Sigmoid colon (tissue), 4 donors: ENCODE results near the gene CRY2.

Experiments
- CTCF ChIP-seq, 4 experiments: fragments of 450-650 bp in 3 of 4; fragments of 200-600 bp in 1 of 4; IDR thresholded peaks; one replicate each; pipeline ENCODE4 v1.5.1; 2016 to 2019; ENCODE audit warnings: antibody characterized with exemption in 4 of 4, mild to moderate bottlenecking in 3 of 4, moderate library complexity in 2 of 4
- POLR2AphosphoS5 ChIP-seq, 4 donors: sonication (generic); formaldehyde crosslinking; IDR thresholded peaks; one replicate each; pipeline ENCODE4 v1.6.1; 2017; ENCODE audit warnings: antibody characterized with exemption in 4 of 4

- no peak for TF ChIP-seq CTCF (IDR thresholded peaks at IDR 0.05)
- no peak for TF ChIP-seq POLR2AphosphoS5 (IDR thresholded peaks at IDR 0.05)
Observed at GRCh38 chr11:45913942-45914635, 66.8 kb downstream of the CRY2 start.
